ENCODE data around the gene LAMA1.
"Not testable (repeated sequence)": the region's sequence is repeated elsewhere in the genome, so short reads cannot be mapped to it uniquely, and the experiment has no call there.

The LAMA1 gene

GRCh38 chr18:7117390-7118355 is at the start of gene LAMA1:
LAMA1 (minus strand) TSS chr18:7117797; CDS start chr18:7117720, 77 bp downstream.
- no peak for DNase-seq

DNA sequence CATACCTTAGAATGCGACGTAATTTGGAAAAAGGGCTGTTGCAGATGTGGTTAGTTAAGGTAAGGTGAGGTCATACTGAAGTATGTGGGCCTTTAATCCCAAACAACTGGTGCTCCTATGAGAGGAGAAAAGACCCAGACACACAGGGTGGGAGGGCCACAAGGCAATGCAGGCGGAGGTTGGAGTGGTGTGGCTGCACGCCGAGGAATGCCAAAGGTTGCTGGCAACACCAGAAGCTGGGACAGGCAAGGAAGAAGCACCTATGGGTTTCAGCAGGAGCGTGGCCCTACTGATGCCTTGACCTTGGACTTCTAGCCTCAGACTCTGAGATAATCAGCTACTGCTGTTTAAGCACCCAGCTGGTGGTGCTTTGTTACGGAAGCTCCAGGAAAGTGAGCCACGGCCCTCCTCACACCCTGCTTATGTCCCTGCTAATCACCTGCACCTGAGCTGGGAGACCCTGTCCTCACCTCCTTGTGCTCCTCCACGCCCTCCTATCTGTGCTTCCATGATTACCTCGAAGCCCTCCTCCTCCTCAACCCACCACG is 48.3 kb upstream of the LAMA1 start:
- DNase-seq: no peak

DNA sequence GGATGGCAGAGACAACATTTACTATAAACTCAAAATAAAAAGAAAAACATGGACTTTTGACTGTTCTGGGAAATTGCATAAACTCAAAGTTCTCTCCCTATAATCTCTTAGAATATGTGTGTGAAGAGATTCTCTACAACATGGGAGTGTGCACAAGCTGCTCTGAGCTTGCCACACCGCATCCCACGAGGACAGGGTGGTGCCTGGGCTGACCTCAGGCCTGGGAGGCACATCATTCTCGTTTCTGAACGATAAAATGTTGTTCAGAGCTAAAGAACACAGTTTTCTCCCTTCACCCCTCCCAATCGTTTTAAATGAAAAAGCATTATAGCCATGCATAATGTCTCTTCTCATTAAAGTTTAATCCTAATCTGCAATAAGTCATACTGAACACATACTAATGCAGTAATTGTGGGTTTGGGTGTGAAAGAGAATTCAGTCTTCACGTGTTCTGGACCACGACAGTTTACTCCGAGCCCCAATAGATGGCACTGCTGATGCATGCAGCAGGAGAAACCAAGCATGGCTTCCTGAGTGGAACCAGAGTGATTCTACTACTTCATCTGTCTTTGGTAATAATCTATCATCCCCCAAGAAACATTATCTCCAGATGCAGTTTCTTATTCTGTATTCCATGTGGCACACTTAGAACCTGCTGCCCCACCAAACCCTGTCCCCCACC is 46.9 kb upstream of the LAMA1 start:
- peak; percentile 9 for DNase-seq

DNA sequence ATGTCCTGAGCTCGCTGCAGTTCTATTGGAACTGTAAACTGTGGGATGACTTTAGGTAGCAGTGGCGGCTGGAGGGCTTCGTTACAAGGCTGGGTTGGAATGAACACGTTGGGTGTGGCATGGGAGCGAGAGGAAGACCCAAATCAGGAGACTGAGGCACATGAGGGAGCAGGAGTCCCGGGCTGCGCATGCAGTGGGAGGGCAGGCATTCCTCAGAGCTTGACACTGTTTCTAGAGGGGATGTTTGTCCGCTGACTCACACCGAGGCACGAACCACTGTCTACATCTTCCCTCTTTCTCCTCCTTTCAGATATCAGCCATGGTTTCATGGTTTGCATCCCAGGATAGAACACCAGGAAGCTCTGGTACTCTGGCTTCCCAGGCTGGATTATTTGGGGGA is 40.6 kb upstream of the LAMA1 start:
- DNase-seq: peak; percentile 64

DNA sequence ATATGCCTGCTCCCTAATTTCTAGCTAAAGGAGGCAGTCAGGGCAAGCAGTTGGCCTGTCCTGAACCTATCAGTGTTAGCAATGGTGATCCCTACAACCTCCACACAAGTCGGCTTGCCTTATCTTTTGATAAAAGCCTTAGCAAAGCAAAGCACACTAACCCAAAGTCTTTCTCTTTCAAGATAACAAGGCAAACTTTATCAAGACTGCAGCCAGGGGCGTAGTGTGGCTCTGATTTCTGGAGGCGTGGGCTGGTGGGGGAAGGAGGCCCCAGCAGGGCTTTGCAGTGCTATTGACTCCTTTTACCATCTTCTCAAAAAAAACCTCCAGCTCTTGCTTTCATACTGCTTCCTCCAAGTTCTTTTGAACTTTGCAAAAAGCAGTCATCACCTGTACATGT is 40.2 kb upstream of the LAMA1 start:
- DNase-seq: no peak

DNA sequence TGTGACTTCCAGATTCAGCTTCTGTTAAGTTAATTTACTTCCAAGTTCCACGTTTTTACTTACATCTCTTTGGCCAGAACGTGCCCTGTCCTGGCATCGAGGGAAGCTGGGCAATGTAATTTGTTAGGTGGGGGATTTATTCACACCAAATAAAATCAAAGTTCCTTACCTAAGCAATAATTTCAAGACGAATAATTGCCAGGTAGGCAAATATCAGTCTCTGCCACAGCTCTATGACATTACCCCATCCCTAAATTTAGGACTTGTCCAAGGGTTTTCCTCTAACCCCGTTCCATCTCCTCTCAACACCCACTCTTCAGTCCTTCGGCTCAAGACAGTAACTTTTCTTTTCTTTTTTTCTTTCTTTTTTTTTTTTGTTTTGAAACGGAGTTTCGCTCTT is 38.3 kb upstream of the LAMA1 start:
- no peak for DNase-seq

- no peak for DNase-seq
Observed at GRCh38 chr18:7155092-7155491, 37.5 kb upstream of the LAMA1 start.

DNA sequence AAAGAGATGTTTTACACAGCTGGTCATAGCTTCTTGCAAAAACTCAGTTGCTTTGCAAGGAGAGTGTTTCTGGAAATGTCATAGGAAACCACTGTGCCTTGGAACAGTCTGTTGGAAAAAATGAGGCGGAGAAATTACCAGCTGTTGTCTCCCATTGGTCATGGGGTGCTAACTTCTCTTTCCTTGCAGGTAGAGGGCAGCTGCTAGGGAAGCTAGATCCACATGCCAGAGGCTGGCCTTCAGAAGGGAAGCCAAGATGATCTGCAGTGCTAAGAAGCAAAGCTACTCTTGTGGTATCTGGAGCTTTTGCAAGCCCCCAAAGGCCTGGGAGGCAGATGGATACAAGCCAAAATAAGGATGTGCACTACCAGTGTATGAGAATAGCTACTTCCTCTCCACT is 34.8 kb upstream of the LAMA1 start:
- DNase-seq: no peak

- no peak for DNase-seq
Observed at GRCh38 chr18:7147399-7147798, 29.8 kb upstream of the LAMA1 start.

GRCh38 chr18:7146067-7146466 is 28.5 kb upstream of the LAMA1 start:
- no peak for DNase-seq

- not testable (repeated sequence) for DNase-seq
Observed at GRCh38 chr18:7144921-7145320, 27.3 kb upstream of the LAMA1 start.

GRCh38 chr18:7141287-7141686 is 23.7 kb upstream of the LAMA1 start:
- no peak for DNase-seq

DNA sequence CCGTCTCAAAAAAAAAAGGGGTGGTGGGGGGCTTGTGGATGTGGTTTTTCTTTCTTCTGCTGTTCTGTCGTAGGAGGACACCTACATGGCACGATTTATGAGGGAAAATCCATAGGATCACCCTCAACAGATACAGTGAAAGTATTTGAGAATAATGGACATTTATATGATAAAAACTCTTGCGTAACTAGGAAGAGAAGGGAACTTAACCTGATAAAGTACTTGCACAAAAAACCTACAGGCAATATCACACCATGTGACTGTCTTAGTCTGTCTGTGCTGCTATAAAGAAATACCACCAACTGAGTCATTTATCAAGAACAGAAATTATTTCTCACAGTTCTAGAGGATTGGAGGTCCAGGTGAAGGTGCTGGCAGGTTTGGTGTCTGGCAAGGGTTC is 21.8 kb upstream of the LAMA1 start:
- no peak for DNase-seq

- DNase-seq: no peak
Observed at GRCh38 chr18:7133181-7133580, 15.6 kb upstream of the LAMA1 start.

GRCh38 chr18:7132356-7133150 is 15.0 kb upstream of the LAMA1 start:
- DNase-seq: no peak

DNA sequence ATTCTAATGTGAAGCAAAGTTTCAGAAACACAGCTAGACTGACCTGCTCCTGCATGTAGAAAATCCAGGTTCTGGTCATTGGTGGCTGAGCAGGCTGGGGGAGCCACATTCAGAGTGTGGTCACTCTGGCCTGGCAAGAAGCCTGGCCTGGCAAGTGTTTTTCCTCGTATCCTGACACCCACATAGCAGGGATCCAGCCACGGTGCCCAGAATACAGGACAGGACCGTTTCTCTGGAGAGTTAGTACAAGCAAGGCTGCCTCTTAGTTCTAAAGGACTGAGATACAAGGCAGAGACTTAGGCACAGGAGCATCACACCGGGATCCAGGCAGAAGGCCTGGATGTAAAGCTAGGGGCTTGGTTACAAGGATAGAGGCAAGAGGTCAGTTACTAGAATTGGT is 4.8 kb upstream of the LAMA1 start:
- DNase-seq: no peak

DNA sequence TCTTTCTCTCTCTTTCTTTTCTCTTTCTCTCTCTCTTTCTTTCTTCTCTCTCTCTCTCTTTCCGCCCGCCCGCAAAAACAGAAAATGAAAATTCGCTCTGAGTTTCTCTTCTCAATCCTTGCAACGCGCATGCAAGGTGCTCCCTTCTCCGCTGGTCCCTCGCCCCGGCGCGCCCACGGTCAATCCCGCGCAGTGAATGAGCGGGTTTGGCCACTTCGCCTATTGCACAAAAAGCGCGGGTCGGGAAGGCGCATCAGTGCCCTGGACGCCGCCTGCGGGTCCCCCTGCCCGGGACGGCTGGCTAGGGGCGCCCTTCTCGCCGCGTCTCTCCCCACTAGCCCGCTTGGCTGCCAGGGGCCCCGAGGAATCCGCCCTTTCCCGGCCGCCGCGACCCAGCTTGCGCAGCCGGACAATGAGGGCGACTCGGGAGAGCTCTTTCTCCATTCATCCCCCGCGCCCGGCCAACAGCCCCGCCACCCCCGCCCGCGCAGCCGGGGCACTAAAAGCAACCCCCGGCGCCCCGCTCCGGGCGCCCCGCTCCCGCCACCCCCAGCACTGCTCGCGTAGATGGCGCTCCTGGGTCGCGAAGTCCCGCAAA is 706 bp downstream of the LAMA1 start:
- DNase-seq: no peak

GRCh38 chr18:7116001-7116730 is 1.4 kb downstream of the LAMA1 start:
- no peak for DNase-seq

GRCh38 chr18:7112936-7113335 is 4.7 kb downstream of the LAMA1 start:
- no peak for DNase-seq

GRCh38 chr18:7111134-7111533 is 6.5 kb downstream of the LAMA1 start:
- DNase-seq: no peak

DNA sequence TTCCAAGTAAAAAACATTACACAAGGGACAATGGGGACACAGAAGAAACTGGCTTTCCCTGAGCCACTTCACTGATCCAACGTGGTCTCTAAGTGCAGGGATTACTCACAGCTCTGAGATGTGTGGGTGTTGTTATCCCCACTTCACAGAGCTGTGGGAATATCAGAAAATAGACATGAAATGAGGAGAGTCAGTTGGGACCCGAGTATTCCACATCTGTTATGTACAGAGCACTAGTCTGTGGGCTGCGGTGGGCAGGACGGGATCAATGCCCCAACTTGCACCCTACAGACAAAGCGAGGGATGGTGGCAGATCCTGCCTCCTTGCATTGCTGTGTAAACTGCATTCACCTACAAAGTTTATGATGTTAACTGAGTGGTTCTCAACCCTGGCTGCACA is 11.7 kb downstream of the LAMA1 start:
- DNase-seq: no peak

DNA sequence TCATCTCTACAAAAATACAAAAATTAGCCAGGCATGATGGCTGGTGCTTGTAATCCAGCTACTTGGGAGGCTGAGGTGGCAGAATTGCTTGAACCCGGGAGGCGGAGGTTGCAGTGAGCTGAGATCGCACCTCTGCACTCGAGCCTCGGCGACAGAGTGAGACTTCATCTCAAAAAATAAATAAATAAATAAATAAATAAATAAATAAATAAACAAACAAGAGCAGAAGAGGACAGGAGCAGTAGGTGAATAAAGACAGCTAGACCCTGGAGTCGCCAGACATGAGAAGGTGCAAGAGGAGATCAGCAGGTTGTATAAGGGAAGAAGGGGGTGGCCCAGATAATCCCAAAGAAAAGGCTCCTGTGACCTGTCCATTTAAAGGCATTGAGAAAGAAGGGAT is 12.3 kb downstream of the LAMA1 start:
- DNase-seq: no peak

Data from fibroblast of skin of right quadriceps (primary cell).